IPS-18a (cell line): Measurements from ENCODE around the gene CNTN2.

Source experiments
- H3K27ac ChIP-seq: one replicate; pipeline ENCODE4 v1.5.1; 2013; ENCODE audit warnings: low read length
- H3K27me3 ChIP-seq: one replicate; pipeline ENCODE4 v1.6.1; 2013; ENCODE audit warnings: mild to moderate bottlenecking, low read length; ENCODE audit not compliant: control insufficient read depth, insufficient read depth
- H3K36me3 ChIP-seq: one replicate; pipeline ENCODE4 v1.6.1; 2013; ENCODE audit warnings: low read depth, low read length; ENCODE audit not compliant: control insufficient read depth
- H3K4me1 ChIP-seq: one replicate; pipeline ENCODE4 v1.6.1; 2013; ENCODE audit warnings: low read depth, low read length; ENCODE audit not compliant: control insufficient read depth
- H3K4me3 ChIP-seq: one replicate; pipeline ENCODE4 v1.5.1; 2013; ENCODE audit warnings: low read length
- H3K9ac ChIP-seq: one replicate; pipeline ENCODE4 v1.6.1; 2013; ENCODE audit warnings: mild to moderate bottlenecking, low read length, moderate library complexity
- H3K9me3 ChIP-seq: one replicate; pipeline ENCODE4 v1.6.1; 2013; ENCODE audit warnings: low read depth, low read length; ENCODE audit not compliant: control insufficient read depth

The CNTN2 gene

DNA sequence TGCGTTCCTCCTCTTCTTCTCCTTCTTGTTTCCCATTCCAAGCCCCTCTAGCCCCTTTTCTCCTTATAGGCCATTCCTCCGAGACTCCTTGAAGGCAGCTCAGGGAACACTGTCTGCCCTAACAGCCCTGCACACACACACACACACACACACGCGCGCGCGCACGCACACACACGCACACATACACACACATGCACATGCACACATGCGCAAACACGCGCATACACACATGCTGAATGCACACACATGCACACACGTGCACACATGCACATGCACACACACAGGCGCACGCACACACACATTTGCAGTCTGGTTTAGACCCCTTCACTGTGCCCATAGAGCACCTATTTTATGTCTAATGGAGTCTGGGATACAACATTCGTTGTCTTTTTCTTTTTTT is 17.8 kb upstream of the CNTN2 start:
- Histone ChIP-seq H3K9ac (no peak overlapping the region), H3K27ac (no peak overlapping the region), H3K9me3 (no peaks in the 10 kb centered on the region), H3K27me3 (peaks cover 7% of the 10 kb centered on the region), H3K4me3 (no peak overlapping the region), H3K4me1 (peaks cover 8% of the 10 kb centered on the region), H3K36me3 (no peaks in the 10 kb centered on the region)

DNA sequence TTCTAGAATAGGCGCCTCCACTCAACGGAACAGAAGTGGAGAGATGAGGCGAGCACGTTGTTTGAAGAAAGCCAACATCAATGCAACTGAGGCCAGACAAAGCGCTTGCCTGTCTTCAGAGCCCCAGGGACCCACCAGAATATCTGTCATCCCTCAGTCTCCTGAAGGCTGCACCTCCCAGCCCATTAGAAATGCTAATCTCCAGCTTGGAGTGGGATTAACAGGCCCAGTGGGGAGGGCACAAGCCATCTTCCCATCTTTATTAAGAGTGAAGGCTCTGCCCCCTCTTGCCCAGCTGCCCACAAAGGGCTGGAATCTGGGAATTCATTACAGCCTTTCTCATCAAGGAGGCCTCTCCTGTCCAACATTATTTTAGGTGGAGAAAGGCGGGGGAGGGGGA is 16.8 kb upstream of the CNTN2 start:
- Histone ChIP-seq H3K4me3 (no peak overlapping the region), H3K27ac (no peak overlapping the region), H3K9ac (no peak overlapping the region), H3K27me3 (peaks cover 7% of the 10 kb centered on the region), H3K9me3 (no peaks in the 10 kb centered on the region), H3K4me1 (peaks cover 10% of the 10 kb centered on the region), H3K36me3 (no peaks in the 10 kb centered on the region)

- peaks cover 7% of the 10 kb centered on the region for H3K27me3 ChIP-seq
- peaks cover 12% of the 10 kb centered on the region for H3K4me1 ChIP-seq
Measured at GRCh38 chr1:205028390-205028789, 14.6 kb upstream of the CNTN2 start.

DNA sequence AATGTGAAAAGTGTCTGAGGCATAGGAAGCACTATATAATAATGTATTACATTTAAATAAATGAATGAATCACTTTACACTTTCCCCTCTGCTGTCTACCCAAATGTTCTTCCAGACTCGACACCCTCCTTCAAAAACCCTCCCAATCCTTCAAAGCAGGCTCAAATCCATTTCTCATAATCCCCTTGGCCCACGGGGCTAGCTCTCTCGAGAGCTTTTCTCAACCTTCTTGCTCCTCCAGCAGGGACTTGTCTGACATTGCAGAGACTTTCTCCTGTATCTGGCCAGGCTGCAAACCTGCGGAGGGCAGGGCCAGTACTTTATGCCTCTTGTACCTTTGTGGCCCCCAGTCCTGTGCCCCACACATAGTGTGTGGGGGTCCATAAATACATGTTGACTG is 14.1 kb upstream of the CNTN2 start:
- Histone ChIP-seq H3K9me3 (no peaks in the 10 kb centered on the region), H3K27me3 (peaks cover 7% of the 10 kb centered on the region), H3K36me3 (no peaks in the 10 kb centered on the region), H3K4me3 (no peak overlapping the region), H3K4me1 (peaks cover 12% of the 10 kb centered on the region), H3K9ac (no peak overlapping the region), H3K27ac (no peak overlapping the region)

More at GRCh38 chr1:205028390-205028789, 14.6 kb upstream of the CNTN2 start:
- Histone ChIP-seq H3K9me3 (no peaks in the 10 kb centered on the region), H3K9ac (no peak overlapping the region), H3K4me3 (no peak overlapping the region), H3K36me3 (no peaks in the 10 kb centered on the region), H3K27ac (no peak overlapping the region)

- Histone ChIP-seq H3K9me3 (no peaks in the 10 kb centered on the region), H3K36me3 (no peaks in the 10 kb centered on the region), H3K4me1 (peaks cover 12% of the 10 kb centered on the region), H3K27ac (no peak overlapping the region), H3K27me3 (peaks cover under 1% of the 10 kb centered on the region), H3K4me3 (no peak overlapping the region), H3K9ac (no peak overlapping the region)
Measured at GRCh38 chr1:205030241-205030640, 12.8 kb upstream of the CNTN2 start.

GRCh38 chr1:205030896-205031295 is 12.1 kb upstream of the CNTN2 start:
- H3K27me3 ChIP-seq: no peaks in the 10 kb centered on the region

GRCh38 chr1:205032508-205032907 is 10.5 kb upstream of the CNTN2 start:
- no peaks in the 10 kb centered on the region for H3K36me3 ChIP-seq
- no peak overlapping the region for H3K9ac ChIP-seq
- H3K9me3 ChIP-seq: no peaks in the 10 kb centered on the region
- H3K4me1 ChIP-seq: peaks cover 4% of the 10 kb centered on the region
- no peak overlapping the region for H3K27ac ChIP-seq
- no peaks in the 10 kb centered on the region for H3K27me3 ChIP-seq
- no peak overlapping the region for H3K4me3 ChIP-seq

More at GRCh38 chr1:205030896-205031295, 12.1 kb upstream of the CNTN2 start:
- Histone ChIP-seq H3K9me3 (no peaks in the 10 kb centered on the region), H3K4me1 (peaks cover 10% of the 10 kb centered on the region), H3K9ac (no peak overlapping the region), H3K27ac (no peak overlapping the region), H3K36me3 (no peaks in the 10 kb centered on the region), H3K4me3 (no peak overlapping the region)

DNA sequence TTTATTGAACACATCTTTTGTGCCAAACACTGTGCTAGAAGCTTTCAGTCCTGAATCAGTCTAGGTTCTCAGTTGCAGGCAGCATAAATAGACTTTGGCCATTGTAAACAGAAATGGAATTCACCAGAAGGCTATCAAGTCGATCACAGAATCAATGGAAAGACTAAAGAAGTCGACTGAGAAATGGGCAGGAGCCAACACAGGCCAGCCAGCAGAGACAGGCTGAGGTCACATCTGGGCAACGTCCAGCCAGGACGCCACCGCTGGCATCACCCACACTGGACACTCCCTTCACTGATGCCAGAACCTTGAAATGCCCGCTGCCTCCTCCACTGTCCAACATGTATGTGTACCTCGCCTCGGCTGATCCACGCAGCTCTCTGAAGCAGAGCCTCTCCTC is 5.5 kb upstream of the CNTN2 start:
- peaks cover 17% of the 10 kb centered on the region for H3K27me3 ChIP-seq
- no peaks in the 10 kb centered on the region for H3K9me3 ChIP-seq
- no peaks in the 10 kb centered on the region for H3K4me1 ChIP-seq
- no peak overlapping the region for H3K4me3 ChIP-seq
- H3K36me3 ChIP-seq: no peaks in the 10 kb centered on the region
- no peak overlapping the region for H3K9ac ChIP-seq
- no peak overlapping the region for H3K27ac ChIP-seq

DNA sequence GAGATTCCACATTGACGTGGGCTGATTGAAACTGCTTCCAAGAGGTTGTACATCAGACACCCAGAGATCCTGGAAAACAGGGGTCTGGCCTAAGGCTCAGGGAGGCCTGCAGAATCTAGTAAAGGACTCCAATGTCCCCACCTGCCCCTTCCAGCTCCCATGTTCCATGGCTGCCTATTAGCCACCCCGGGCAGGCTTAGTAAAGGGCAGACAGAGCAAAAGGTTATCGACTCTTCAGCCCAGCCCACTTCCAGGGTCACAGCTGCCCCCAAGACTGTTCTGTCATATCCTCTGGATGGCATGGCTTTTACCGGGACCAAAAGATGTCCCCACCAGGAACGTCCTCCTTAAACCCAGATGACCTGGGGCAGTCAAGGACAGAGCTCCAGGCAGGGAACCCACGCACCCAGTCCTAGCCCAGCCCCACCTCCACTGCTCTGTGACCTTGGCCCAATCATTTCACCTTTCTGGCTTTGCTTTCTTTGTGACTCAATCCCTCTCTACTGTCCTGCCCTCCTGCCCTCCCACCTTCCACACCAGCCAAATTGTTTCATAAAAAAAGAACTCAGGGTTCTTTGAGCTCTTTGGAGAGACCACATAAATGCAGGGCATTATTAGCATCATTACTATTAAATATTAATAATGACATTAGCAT is 4.8 kb upstream of the CNTN2 start:
- Histone ChIP-seq H3K36me3 (no peaks in the 10 kb centered on the region), H3K4me1 (no peaks in the 10 kb centered on the region), H3K9ac (no peak overlapping the region), H3K9me3 (no peaks in the 10 kb centered on the region), H3K27ac (no peak overlapping the region), H3K4me3 (no peak overlapping the region), H3K27me3 (peaks cover 22% of the 10 kb centered on the region)

DNA sequence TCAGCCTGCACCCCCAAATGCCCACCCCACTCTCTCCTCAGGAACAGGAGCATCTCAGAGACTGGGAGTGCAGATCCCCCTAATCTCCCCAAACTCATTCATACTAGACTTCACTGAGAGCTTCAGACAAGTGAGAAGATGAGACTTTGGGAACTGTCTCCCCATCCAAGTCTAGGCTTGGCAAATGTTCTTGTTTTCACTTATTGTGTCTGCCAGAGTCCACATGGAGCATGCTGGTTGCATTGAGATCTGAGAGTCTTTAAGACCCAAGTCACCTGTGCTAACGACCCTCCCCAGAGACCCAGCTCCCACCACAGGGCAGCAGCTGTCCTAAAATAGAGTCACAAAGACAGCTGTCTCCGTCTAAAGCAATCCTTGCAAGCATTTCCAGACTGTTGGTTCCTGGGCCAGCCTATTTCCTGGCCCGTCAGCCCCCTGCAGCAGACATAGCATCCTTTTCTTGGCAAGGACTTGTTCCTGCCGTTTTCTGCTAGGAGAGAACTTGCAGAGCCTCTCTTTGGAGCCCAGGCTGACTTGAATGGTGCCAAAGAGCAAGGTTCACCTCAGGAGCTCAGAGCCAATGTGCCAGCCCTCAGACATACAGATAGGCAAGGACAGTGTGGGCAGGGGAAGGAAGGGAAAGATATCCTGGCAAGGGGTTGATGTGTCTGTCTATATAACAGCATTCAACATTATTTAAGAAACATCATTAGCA is 1.9 kb upstream of the CNTN2 start:
- no peaks in the 10 kb centered on the region for H3K9me3 ChIP-seq
- H3K27me3 ChIP-seq: peaks cover 44% of the 10 kb centered on the region
- H3K4me3 ChIP-seq: no peak overlapping the region

GRCh38 chr1:205041998-205042910 is 758 bp upstream of the CNTN2 start:
- H3K4me3 ChIP-seq: no peak overlapping the region
- peaks cover 20% of the 10 kb centered on the region for H3K4me1 ChIP-seq
- no peaks in the 10 kb centered on the region for H3K9me3 ChIP-seq

More for the DNA sequence above, 1.9 kb upstream of the CNTN2 start:
- H3K4me1 ChIP-seq: peaks cover 20% of the 10 kb centered on the region
- H3K27ac ChIP-seq: no peak overlapping the region
- no peaks in the 10 kb centered on the region for H3K36me3 ChIP-seq
- H3K9ac ChIP-seq: no peak overlapping the region

More at GRCh38 chr1:205041998-205042910, 758 bp upstream of the CNTN2 start:
- Histone ChIP-seq H3K27ac (no peak overlapping the region), H3K27me3 (peaks cover 44% of the 10 kb centered on the region), H3K36me3 (no peaks in the 10 kb centered on the region), H3K9ac (no peak overlapping the region)
